TTC549 (cell line): ENCODE measurements around the gene KCNC1.

Experiments
- FAIRE-seq: peaks from 2 replicates; lab custom pipeline; 2012; peaks lifted over from hg19 to GRCh38; lab: Jason Lieb, UNC

Gene KCNC1

GRCh38 chr11:17734418-17734911, at the start of gene KCNC1:
TSS of gene KCNC1 (plus strand) at chr11:17734781. CDS start at chr11:17736003, 1,222 bp downstream.
- no peak for FAIRE-seq

GRCh38 chr11:17686231-17686980, 48.2 kb upstream of the KCNC1 start:
- no peak for FAIRE-seq

- FAIRE-seq, result no peak
Measured at GRCh38 chr11:17687946-17688670, 46.5 kb upstream of the KCNC1 start.

- no peak for FAIRE-seq
Measured at GRCh38 chr11:17691550-17691949, 43.0 kb upstream of the KCNC1 start.

- no peak for FAIRE-seq
Measured at GRCh38 chr11:17691976-17692375, 42.6 kb upstream of the KCNC1 start.

GRCh38 chr11:17692931-17693330, 41.6 kb upstream of the KCNC1 start:
- FAIRE-seq, result no peak

- no peak for FAIRE-seq
Measured at GRCh38 chr11:17693531-17693930, 41.0 kb upstream of the KCNC1 start.

GRCh38 chr11:17694494-17695110, 40.0 kb upstream of the KCNC1 start:
- no peak for FAIRE-seq

GRCh38 chr11:17695454-17696441, 38.8 kb upstream of the KCNC1 start:
- no peak for FAIRE-seq

- FAIRE-seq, result no peak
Measured at GRCh38 chr11:17696741-17697140, 37.8 kb upstream of the KCNC1 start.

- FAIRE-seq, result no peak
Measured at GRCh38 chr11:17697175-17697949, 37.2 kb upstream of the KCNC1 start.

GRCh38 chr11:17699147-17700114, 35.1 kb upstream of the KCNC1 start:
- no peak for FAIRE-seq

GRCh38 chr11:17700991-17701390, 33.6 kb upstream of the KCNC1 start:
- FAIRE-seq, result no peak

- FAIRE-seq, result no peak
Measured at GRCh38 chr11:17702876-17703275, 31.7 kb upstream of the KCNC1 start.

- no peak for FAIRE-seq
Measured at GRCh38 chr11:17703951-17704350, 30.6 kb upstream of the KCNC1 start.

- FAIRE-seq, result no peak
Measured at GRCh38 chr11:17707830-17708229, 26.8 kb upstream of the KCNC1 start.

GRCh38 chr11:17711836-17712235, 22.7 kb upstream of the KCNC1 start:
- no peak for FAIRE-seq

GRCh38 chr11:17713851-17714250, 20.7 kb upstream of the KCNC1 start:
- no peak for FAIRE-seq

- no peak for FAIRE-seq
Measured at GRCh38 chr11:17714356-17714854, 20.2 kb upstream of the KCNC1 start.

- FAIRE-seq, result no peak
Measured at GRCh38 chr11:17714870-17715269, 19.7 kb upstream of the KCNC1 start.
